NT2/D1 (cell line): ENCODE data around the gene PRPF40B.

Experiments
- SUZ12 ChIP-seq: IDR thresholded peaks from 2 replicates; pipeline ENCODE4 v1.6.1; 2011; ENCODE audit not compliant: insufficient read length, insufficient read depth; ENCODE audit errors: extremely low read depth
- YY1 ChIP-seq: IDR thresholded peaks from 2 replicates; pipeline ENCODE4 v1.6.1; 2011; ENCODE audit not compliant: insufficient read length, insufficient read depth
- ZNF274 ChIP-seq: IDR thresholded peaks from 2 replicates; pipeline ENCODE4 v1.6.1; 2011; ENCODE audit warnings: mild to moderate bottlenecking, low read depth, low read length

DNA sequence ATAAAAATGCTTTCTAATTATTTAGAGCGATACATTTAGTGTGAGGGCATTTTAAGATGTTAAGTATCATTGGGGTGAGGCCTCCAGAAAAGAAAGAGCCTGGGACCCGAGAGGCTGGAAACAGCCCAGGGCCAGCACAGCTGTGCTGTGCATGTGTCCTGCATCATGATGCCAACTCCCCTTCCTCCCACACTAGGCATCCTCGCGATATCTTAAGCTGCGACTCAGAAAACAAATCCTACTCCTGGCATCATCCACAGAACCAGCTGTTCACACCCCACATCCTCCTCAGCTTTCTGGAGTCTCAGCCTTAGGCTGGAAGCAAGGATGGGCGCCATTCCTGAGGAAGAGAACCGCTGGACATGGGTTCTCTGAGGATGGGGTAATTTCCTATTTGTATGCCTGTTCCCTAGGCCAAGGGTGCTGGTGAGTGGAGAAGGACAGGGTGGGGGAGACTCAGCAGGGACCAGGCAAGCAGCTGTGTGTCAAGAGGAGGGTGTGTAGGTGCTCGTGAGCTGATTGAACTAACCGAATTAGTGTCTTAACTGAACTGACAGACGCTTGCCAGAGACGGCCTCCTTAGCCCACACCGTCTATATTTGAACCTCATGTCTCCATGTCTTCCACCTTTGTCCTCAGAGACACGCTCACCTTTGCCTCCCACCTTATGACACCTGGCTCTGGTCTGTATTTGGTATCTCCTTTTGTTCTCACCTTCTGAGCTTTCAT lies 39.8 kb upstream of the PRPF40B start:
- TF ChIP-seq SUZ12: no peak
- TF ChIP-seq YY1: no peak
- TF ChIP-seq ZNF274: no peak
